Smooth muscle cell of the pulmonary artery (primary cell): ENCODE measurements around the gene BDKRB2. TPM values are rescaled to one million over a fixed set of nuclear protein-coding genes. Genes with fewer than 3 reads are reported as not detected.

ENCODE experiments used
- total RNA-seq: library from RNA; depleted of rRNA; stranded (reverse); fragments of >200 nt; gene quantifications from 2 replicates; pipeline ENCODE4 v1.2.3, GENCODE V29; 2014

The BDKRB2 gene
- 0.73 and 2.7 TPM in 2 replicates for total RNA-seq

DNA sequence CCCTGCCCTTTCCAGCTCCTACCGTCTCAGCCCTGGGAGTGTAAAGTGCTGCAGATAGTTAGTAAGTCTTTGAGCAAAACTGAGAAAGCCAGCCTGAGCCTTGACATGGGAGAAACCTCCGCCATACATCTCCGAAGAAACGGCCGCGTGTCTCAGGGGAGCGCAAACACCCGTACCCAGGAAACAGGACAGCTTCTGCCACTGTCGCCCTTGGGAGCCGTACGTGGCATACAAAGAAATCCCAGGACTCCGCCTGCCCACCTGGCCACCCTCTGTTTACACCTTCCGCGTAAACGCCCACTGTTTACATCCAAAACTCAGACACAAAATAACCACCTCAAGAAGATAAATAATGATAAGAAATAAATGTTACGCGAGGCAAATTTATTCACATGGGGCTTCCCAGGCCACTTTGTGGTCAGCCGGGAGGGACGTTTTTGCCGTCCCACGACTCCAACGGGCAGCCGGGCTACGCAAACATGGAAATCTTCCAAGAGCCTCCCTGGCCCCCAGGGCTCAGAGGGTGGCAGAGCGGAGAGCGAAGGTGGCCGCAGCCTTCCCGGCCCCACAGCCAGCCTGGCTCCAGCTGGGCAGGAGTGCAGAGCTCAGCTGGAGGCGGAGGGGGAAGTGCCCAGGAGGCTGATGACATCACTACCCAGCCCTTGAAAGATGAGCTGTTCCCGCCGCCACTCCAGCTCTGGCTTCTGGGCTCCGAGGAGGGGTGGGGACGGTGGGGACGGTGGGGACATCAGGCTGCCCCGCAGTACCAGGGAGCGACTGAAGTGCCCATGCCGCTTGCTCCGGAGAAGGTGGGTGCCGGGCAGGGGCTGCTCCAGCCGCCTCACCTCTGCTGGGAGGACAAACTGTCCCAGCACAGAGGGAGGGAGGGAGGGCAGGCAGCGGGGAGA lies at the start of gene BDKRB2:
BDKRB2 (plus strand) TSS at position 689 of the 908 bp plus-strand sequence. CDS start 32,269 bp downstream, outside the sequence.

DNA sequence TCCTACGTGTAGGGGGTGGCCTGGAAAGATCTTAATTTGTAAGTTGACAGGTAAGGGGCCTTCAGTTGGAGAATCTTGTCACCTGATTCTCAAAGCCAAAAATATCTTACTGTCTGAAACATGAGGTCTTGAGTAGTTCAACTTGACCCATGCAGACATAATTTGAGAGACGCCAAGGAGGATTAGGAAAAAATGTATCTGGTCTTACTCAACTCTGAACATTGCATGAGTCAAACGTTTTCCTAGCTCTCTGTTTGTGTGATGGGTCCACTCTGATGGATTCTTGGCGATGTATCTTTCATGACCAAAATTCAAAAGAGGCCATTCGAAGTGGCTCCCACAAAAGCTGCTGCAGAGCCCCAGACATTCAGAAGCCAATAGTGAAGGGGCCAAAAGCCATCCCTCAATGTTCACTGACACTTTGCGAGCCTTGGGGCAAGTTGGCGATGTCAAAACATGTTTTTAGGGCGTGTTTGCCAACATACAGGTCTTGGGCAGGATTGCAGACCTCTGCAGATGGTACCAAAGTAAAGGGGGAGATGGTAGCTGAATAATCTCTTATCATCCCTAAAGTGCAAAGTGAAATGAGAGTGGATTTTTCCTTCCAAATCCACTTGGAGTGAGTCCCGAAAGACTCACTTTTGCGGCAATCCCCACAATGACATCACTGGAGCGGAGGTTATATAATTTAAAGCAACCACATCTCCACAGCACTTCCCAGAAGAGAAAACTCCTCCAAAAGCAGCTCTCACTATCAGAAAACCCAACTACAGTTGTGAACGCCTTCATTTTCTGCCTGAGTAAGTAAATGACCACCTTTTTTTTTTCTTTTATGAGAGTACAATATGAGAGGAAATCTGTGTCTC lies 51.1 kb downstream of the BDKRB2 start, which contains the start of gene BDKRB1:
BDKRB1 (plus strand) TSS at position 710 of the 866 bp plus-strand sequence. CDS start 7,473 bp downstream, outside the sequence.

Other genes starting within 250 kb of the BDKRB2 start
- 20.3 and 20.6 TPM in 2 replicates for gene C14orf132, start 165.5 kb upstream of the BDKRB2 start, total RNA-seq
- 0.91 and 1.3 TPM in 2 replicates for gene BDKRB1, start 51.4 kb downstream of the BDKRB2 start, total RNA-seq
- 27.4 and 30.2 TPM in 2 replicates for gene ATG2B, start 158.5 kb downstream of the BDKRB2 start, total RNA-seq
- gene GSKIP, start 158.7 kb downstream of the BDKRB2 start, total RNA-seq, result 18.4 and 22.0 TPM in 2 replicates
- gene AK7, start 187.3 kb downstream of the BDKRB2 start, total RNA-seq, result 0.20 and 0.23 TPM in 2 replicates